Suprapubic skin (tissue), 4 donors: ENCODE data around the gene PEDS1. TPM values are rescaled to one million over a fixed set of nuclear protein-coding genes. Genes with fewer than 3 reads are reported as not detected.
A peak's percentile ranks its signal among the peaks of the same experiment; 100 is the strongest.

ENCODE experiments used
- DNase-seq, 2 donors: peaks; one replicate each; pipeline ENCODE4 v3.0.0-alpha.2; 2019; ENCODE audit warnings: low spot score in 2 of 2
- H3K27ac ChIP-seq: fragments of 200-600 bp; sonication (generic); one replicate; pipeline ENCODE4 v1.5.1; 2019
- H3K27me3 ChIP-seq: fragments of 200-600 bp; sonication (generic); one replicate; pipeline ENCODE4 v1.5.1; 2019
- H3K36me3 ChIP-seq: fragments of 200-600 bp; sonication (generic); one replicate; pipeline ENCODE4 v1.5.1; 2019
- H3K4me1 ChIP-seq: fragments of 200-600 bp; sonication (generic); one replicate; pipeline ENCODE4 v1.5.1; 2019
- H3K4me3 ChIP-seq: fragments of 200-600 bp; sonication (generic); one replicate; pipeline ENCODE4 v1.5.1; 2019; ENCODE audit warnings: mild to moderate bottlenecking
- H3K9me3 ChIP-seq: fragments of 200-600 bp; sonication (generic); one replicate; pipeline ENCODE4 v1.5.1; 2019
- EP300 ChIP-seq: sonication (generic); formaldehyde crosslinking; IDR thresholded peaks from one replicate; pipeline ENCODE4 v1.6.1; 2017; ENCODE audit warnings: antibody characterized with exemption
- POLR2A ChIP-seq, 2 donors: fragments of 450-650 bp; IDR thresholded peaks; one replicate each; pipeline ENCODE4 v1.6.1; 2017; ENCODE audit warnings: antibody characterized with exemption in 2 of 2, mild to moderate bottlenecking in 2 of 2, moderate library complexity in 2 of 2
- POLR2AphosphoS5 ChIP-seq, 3 donors: sonication (generic); formaldehyde crosslinking; IDR thresholded peaks; one replicate each; pipeline ENCODE4 v1.6.1; 2017; ENCODE audit warnings: antibody characterized with exemption in 3 of 3
- WGBS: methylation state at CpG from one replicate; pipeline ENCODE4 v1.1.5; 2018; 5-methylcytosine and 5-hydroxymethylcytosine counted together
- total RNA-seq, 4 donors: library from RNA; depleted of rRNA; stranded (reverse); fragments of >200 nt; gene quantifications; one replicate each; pipeline ENCODE4 v1.1.0, GENCODE V29; 2016
- TF ChIP-seq, protein P1 (sequence below), 2 donors: fragments of 200-600 bp in 1 of 2; fragments of 450-650 bp in 1 of 2; sonication (generic) in 1 of 2; IDR thresholded peaks; one replicate each; pipeline ENCODE4 v1.5.1; 2016 to 2019; ENCODE audit warnings: antibody characterized with exemption in 2 of 2, mild to moderate bottlenecking in 1 of 2, moderate library complexity in 1 of 2

Gene PEDS1
- total RNA-seq, 4 donors from 2014 or later: 30.5 to 82.2 (median 57.3) TPM

DNA sequence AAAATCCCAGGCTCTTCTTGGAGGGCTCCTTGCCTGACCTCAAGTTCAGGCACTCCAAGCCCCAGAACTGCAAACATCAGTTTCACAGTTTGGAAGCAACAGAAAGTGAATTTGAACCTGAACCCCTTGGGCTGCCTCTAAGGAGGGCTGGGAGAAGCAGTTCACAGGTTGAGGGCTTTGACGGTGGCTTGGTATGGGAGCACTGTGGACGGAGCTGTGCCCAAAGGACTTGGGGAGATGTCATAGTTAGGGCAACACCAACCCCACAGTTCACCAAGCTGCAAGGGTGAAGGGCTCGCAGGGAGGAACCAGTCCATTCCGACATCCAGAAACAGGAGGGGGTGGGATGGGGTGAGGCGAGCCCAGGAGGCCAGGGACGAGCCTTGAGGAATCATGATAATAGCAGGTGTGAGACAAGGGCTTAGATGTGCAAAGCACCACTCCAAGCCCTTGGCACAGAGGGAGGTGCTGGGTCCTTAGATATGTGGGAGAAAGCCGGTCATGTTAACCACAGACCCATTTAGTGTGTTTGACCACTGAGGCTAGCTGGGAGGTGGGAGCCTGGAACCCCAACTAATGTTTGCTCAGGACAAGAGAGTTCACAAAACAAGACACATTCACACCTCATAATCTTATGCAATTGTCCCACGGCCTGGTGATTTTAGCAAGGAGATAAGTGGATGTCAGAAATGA, 41.5 kb upstream of the PEDS1 start:
- 75% methylated on average over 7 of the region's 8 CpGs for WGBS
- Histone ChIP-seq H3K36me3 (peaks cover 19% of the 10 kb centered on the region), H3K27ac (peak overlapping the region; percentile 96), H3K9me3 (no peaks in the 10 kb centered on the region), H3K27me3 (no peaks in the 10 kb centered on the region), H3K4me1 (peaks cover 26% of the 10 kb centered on the region), H3K4me3 (peak overlapping the region; percentile 75)
- no peak for DNase-seq
- TF ChIP-seq POLR2AphosphoS5 (IDR thresholded peaks at IDR 0.05) (no peak), EP300 (no peak), POLR2A (IDR thresholded peaks at IDR 0.05) (no peak)
- TF ChIP-seq, protein P1, sequence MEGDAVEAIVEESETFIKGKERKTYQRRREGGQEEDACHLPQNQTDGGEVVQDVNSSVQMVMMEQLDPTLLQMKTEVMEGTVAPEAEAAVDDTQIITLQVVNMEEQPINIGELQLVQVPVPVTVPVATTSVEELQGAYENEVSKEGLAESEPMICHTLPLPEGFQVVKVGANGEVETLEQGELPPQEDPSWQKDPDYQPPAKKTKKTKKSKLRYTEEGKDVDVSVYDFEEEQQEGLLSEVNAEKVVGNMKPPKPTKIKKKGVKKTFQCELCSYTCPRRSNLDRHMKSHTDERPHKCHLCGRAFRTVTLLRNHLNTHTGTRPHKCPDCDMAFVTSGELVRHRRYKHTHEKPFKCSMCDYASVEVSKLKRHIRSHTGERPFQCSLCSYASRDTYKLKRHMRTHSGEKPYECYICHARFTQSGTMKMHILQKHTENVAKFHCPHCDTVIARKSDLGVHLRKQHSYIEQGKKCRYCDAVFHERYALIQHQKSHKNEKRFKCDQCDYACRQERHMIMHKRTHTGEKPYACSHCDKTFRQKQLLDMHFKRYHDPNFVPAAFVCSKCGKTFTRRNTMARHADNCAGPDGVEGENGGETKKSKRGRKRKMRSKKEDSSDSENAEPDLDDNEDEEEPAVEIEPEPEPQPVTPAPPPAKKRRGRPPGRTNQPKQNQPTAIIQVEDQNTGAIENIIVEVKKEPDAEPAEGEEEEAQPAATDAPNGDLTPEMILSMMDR (IDR thresholded peaks at IDR 0.05): no peak

DNA sequence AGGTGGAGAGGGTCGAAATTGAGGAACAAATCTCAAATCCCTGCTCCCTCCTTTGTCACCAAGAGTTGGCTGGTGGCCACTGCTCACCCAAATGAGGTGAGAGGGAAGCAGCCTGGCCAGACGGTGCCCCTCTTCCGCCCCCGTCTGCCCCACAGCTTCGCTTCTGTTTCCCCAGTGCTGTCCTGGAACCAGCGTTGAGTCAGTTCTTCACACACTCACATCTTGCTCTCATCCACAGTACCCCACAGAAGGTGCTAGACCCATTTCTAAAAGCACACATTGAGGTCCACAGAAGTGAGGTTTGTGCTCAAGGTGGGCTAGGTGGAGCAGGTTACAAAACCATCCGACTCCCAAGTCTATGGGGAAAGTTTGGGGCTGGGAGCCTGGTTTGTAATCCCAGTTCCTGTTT, 40.9 kb upstream of the PEDS1 start:
- WGBS: 74% methylated on average over 7 of the region's 7 CpGs
- TF ChIP-seq EP300: no peak
- TF ChIP-seq, protein P1 (IDR thresholded peaks at IDR 0.05): no peak
- no peak for TF ChIP-seq POLR2AphosphoS5 (IDR thresholded peaks at IDR 0.05)
- TF ChIP-seq POLR2A (IDR thresholded peaks at IDR 0.05): no peak
- Histone ChIP-seq H3K4me1 (peaks cover 31% of the 10 kb centered on the region), H3K4me3 (peak overlapping the region; percentile 75), H3K27ac (peak overlapping the region; percentile 96), H3K27me3 (no peaks in the 10 kb centered on the region), H3K36me3 (peaks cover 19% of the 10 kb centered on the region), H3K9me3 (no peaks in the 10 kb centered on the region)
- no peak for DNase-seq

GRCh38 chr20:50193836-50194421, 40.4 kb upstream of the PEDS1 start:
- H3K27ac ChIP-seq: peak overlapping the region; percentile 96
- H3K4me1 ChIP-seq: peaks cover 31% of the 10 kb centered on the region
- TF ChIP-seq, protein P1 (IDR thresholded peaks at IDR 0.05): no peak
- TF ChIP-seq POLR2AphosphoS5 (IDR thresholded peaks at IDR 0.05) (no peak), EP300 (no peak), POLR2A (IDR thresholded peaks at IDR 0.05) (no peak)
- WGBS: 60% methylated on average over 11 of the region's 16 CpGs
- peak overlapping the region; percentile 75 for H3K4me3 ChIP-seq
- no peak for DNase-seq
- no peaks in the 10 kb centered on the region for H3K9me3 ChIP-seq
- peaks cover 19% of the 10 kb centered on the region for H3K36me3 ChIP-seq
- no peaks in the 10 kb centered on the region for H3K27me3 ChIP-seq

- Histone ChIP-seq H3K27me3 (no peaks in the 10 kb centered on the region), H3K9me3 (no peaks in the 10 kb centered on the region), H3K4me1 (peaks cover 31% of the 10 kb centered on the region), H3K36me3 (peaks cover 19% of the 10 kb centered on the region), H3K4me3 (peak overlapping the region; percentile 75), H3K27ac (peak overlapping the region; percentile 96)
- 34% methylated on average over 10 of the region's 10 CpGs for WGBS
- DNase-seq: no peak
- TF ChIP-seq EP300 (no peak), POLR2AphosphoS5 (IDR thresholded peaks at IDR 0.05) (no peak), POLR2A (IDR thresholded peaks at IDR 0.05) (no peak)
- TF ChIP-seq, protein P1 (IDR thresholded peaks at IDR 0.05): no peak
Measured at GRCh38 chr20:50193199-50193835, 39.8 kb upstream of the PEDS1 start.
